ENCODE results near the gene RNASE13. TPM values are rescaled to one million over a fixed set of nuclear protein-coding genes. Genes with fewer than 3 reads are reported as not detected.

The RNASE13 gene
- total RNA-seq, 1 experiment from 2014 or later: not detected

Small RNA genes within 50 kb of the gene (microRNA-seq; reads per million reads assigned to microRNA genes)
- not detected for gene MIR6717

Other genes starting within 250 kb of the RNASE13 start
- 1.2 and 1.5 TPM in 2 replicates for gene RNASE1, start 232.0 kb downstream of the RNASE13 start, total RNA-seq (2022)
- gene RNASE3, start 143.4 kb downstream of the RNASE13 start, total RNA-seq (2022): not detected in 2 replicates
- gene RNASE2, start 79.3 kb downstream of the RNASE13 start, total RNA-seq (2022): not detected in 2 replicates
- 78.8 and 80.5 TPM in 2 replicates for gene METTL17, start 44.8 kb downstream of the RNASE13 start, total RNA-seq (2022)
- gene SLC39A2, start 35.5 kb downstream of the RNASE13 start, total RNA-seq (2022): 0.81 and 0.88 TPM in 2 replicates
- gene NDRG2, start 9.7 kb downstream of the RNASE13 start, total RNA-seq (2022): 16.4 and 17.7 TPM in 2 replicates
- gene TPPP2, start 4.6 kb downstream of the RNASE13 start, total RNA-seq (2022): not detected in 2 replicates
- gene RNASE7, start 7.6 kb upstream of the RNASE13 start, total RNA-seq (2022): not detected in 2 replicates
- gene RNASE8, start 23.0 kb upstream of the RNASE13 start, total RNA-seq (2022): not detected in 2 replicates
- 6.5 and 7.1 TPM in 2 replicates for gene ARHGEF40, start 35.5 kb upstream of the RNASE13 start, total RNA-seq (2022)
- 34.1 and 35.2 TPM in 2 replicates for gene ZNF219, start 63.8 kb upstream of the RNASE13 start, total RNA-seq (2022)
- gene TMEM253, start 66.3 kb upstream of the RNASE13 start, total RNA-seq (2022): 0.98 and 1.0 TPM in 2 replicates
- not detected in 2 replicates for gene OR5AU1, start 121.3 kb upstream of the RNASE13 start, total RNA-seq (2022)
- 512 and 536 TPM in 2 replicates for gene HNRNPC, start 234.6 kb upstream of the RNASE13 start, total RNA-seq (2022)
- gene RPGRIP1, start 245.3 kb upstream of the RNASE13 start, total RNA-seq (2022): 0.12 TPM in 1 of 2 replicates, not detected in the other

Data from Caco-2 (cell line).